ENCODE measurements around the gene CDC42BPB.

Gene CDC42BPB

GRCh38 chr14:102979406-102979805 is 77.9 kb downstream of the CDC42BPB start:
- TF ChIP-seq CTCF (IDR thresholded peaks at IDR 0.05; ENCODE audit: borderline replicate concordance, extremely low read depth, low read length, poor library complexity, severe bottlenecking), result no peak
- no peak overlapping the region for H3K4me2 ChIP-seq (ENCODE audit: insufficient read depth, low read length)
- no peaks in the 10 kb centered on the region for H4K20me1 ChIP-seq (ENCODE audit: insufficient read depth, low read length)
- no peaks in the 10 kb centered on the region for H3K79me2 ChIP-seq (ENCODE audit: insufficient read depth, low read length)
- H2AFZ ChIP-seq (ENCODE audit: low read depth, low read length), result no peak overlapping the region
- H3K4me1 ChIP-seq (ENCODE audit: insufficient read depth, low read length), result no peaks in the 10 kb centered on the region
- H3K4me3 ChIP-seq (ENCODE audit: low read depth in 1 of 2, low read length in 2 of 2), result no peak overlapping the region
- H3K36me3 ChIP-seq (ENCODE audit: insufficient read depth, low read length), result no peaks in the 10 kb centered on the region
- no peaks in the 10 kb centered on the region for H3K27me3 ChIP-seq (ENCODE audit: insufficient read depth, low read length, poor library complexity)
- H3K9ac ChIP-seq (ENCODE audit: low read depth, low read length), result no peak overlapping the region
- no peak overlapping the region for H3K27ac ChIP-seq (ENCODE audit: low read length)
- DNase-seq, result no peak
- ATAC-seq (ENCODE audit: insufficient read depth, low read depth), result no peak
- H3K9me3 ChIP-seq (ENCODE audit: insufficient read depth, low read length, severe bottlenecking), result no peaks in the 10 kb centered on the region

GRCh38 chr14:102977475-102977874 is 79.9 kb downstream of the CDC42BPB start:
- H3K36me3 ChIP-seq (ENCODE audit: insufficient read depth, low read length), result no peaks in the 10 kb centered on the region
- H3K4me3 ChIP-seq (ENCODE audit: low read depth in 1 of 2, low read length in 2 of 2), result no peak overlapping the region
- no peak for ATAC-seq (ENCODE audit: insufficient read depth, low read depth)
- no peaks in the 10 kb centered on the region for H3K27me3 ChIP-seq (ENCODE audit: insufficient read depth, low read length, poor library complexity)
- H3K27ac ChIP-seq (ENCODE audit: low read length), result no peak overlapping the region
- no peak overlapping the region for H3K9ac ChIP-seq (ENCODE audit: low read depth, low read length)
- TF ChIP-seq CTCF (IDR thresholded peaks at IDR 0.05; ENCODE audit: borderline replicate concordance, extremely low read depth, low read length, poor library complexity, severe bottlenecking), result no peak
- TF ChIP-seq EZH2 (IDR thresholded peaks at IDR 0.05; ENCODE audit: borderline replicate concordance, low read depth, low read length, severe bottlenecking), result no peak
- H3K79me2 ChIP-seq (ENCODE audit: insufficient read depth, low read length), result no peaks in the 10 kb centered on the region
- H3K4me2 ChIP-seq (ENCODE audit: insufficient read depth, low read length), result no peak overlapping the region
- DNase-seq, result no peak
- H2AFZ ChIP-seq (ENCODE audit: low read depth, low read length), result no peak overlapping the region
- no peaks in the 10 kb centered on the region for H4K20me1 ChIP-seq (ENCODE audit: insufficient read depth, low read length)
- H3K9me3 ChIP-seq (ENCODE audit: insufficient read depth, low read length, severe bottlenecking), result no peaks in the 10 kb centered on the region
- H3K4me1 ChIP-seq (ENCODE audit: insufficient read depth, low read length), result no peaks in the 10 kb centered on the region

GRCh38 chr14:102975662-102976061 is 81.7 kb downstream of the CDC42BPB start:
- no peaks in the 10 kb centered on the region for H3K27me3 ChIP-seq (ENCODE audit: insufficient read depth, low read length, poor library complexity)
- H3K9me3 ChIP-seq (ENCODE audit: insufficient read depth, low read length, severe bottlenecking), result no peaks in the 10 kb centered on the region
- DNase-seq (no peak), ATAC-seq (ENCODE audit: insufficient read depth, low read depth) (no peak)
- no peaks in the 10 kb centered on the region for H3K4me1 ChIP-seq (ENCODE audit: insufficient read depth, low read length)
- no peak overlapping the region for H3K4me2 ChIP-seq (ENCODE audit: insufficient read depth, low read length)
- H3K4me3 ChIP-seq (ENCODE audit: low read depth in 1 of 2, low read length in 2 of 2), result no peak overlapping the region
- no peaks in the 10 kb centered on the region for H3K36me3 ChIP-seq (ENCODE audit: insufficient read depth, low read length)
- no peaks in the 10 kb centered on the region for H3K79me2 ChIP-seq (ENCODE audit: insufficient read depth, low read length)
- H3K9ac ChIP-seq (ENCODE audit: low read depth, low read length), result no peak overlapping the region
- TF ChIP-seq CTCF (IDR thresholded peaks at IDR 0.05; ENCODE audit: borderline replicate concordance, extremely low read depth, low read length, poor library complexity, severe bottlenecking) (no peak), EZH2 (IDR thresholded peaks at IDR 0.05; ENCODE audit: borderline replicate concordance, low read depth, low read length, severe bottlenecking) (no peak)
- no peak overlapping the region for H3K27ac ChIP-seq (ENCODE audit: low read length)
- no peak overlapping the region for H2AFZ ChIP-seq (ENCODE audit: low read depth, low read length)
- no peaks in the 10 kb centered on the region for H4K20me1 ChIP-seq (ENCODE audit: insufficient read depth, low read length)

- H3K9me3 ChIP-seq (ENCODE audit: insufficient read depth, low read length, severe bottlenecking), result no peaks in the 10 kb centered on the region
These were observed 83.6 kb downstream of the CDC42BPB start for GRCh38 chr14:102973706-102974285.

More at GRCh38 chr14:102973706-102974285, 83.6 kb downstream of the CDC42BPB start:
- H3K9ac ChIP-seq (ENCODE audit: low read depth, low read length), result no peak overlapping the region
- H3K4me2 ChIP-seq (ENCODE audit: insufficient read depth, low read length), result no peak overlapping the region
- TF ChIP-seq CTCF (IDR thresholded peaks at IDR 0.05; ENCODE audit: borderline replicate concordance, extremely low read depth, low read length, poor library complexity, severe bottlenecking) (no peak), EZH2 (IDR thresholded peaks at IDR 0.05; ENCODE audit: borderline replicate concordance, low read depth, low read length, severe bottlenecking) (no peak)
- H3K27me3 ChIP-seq (ENCODE audit: insufficient read depth, low read length, poor library complexity), result no peaks in the 10 kb centered on the region
- no peaks in the 10 kb centered on the region for H3K79me2 ChIP-seq (ENCODE audit: insufficient read depth, low read length)
- H3K4me1 ChIP-seq (ENCODE audit: insufficient read depth, low read length), result no peaks in the 10 kb centered on the region
- no peaks in the 10 kb centered on the region for H3K36me3 ChIP-seq (ENCODE audit: insufficient read depth, low read length)
- no peak for DNase-seq
- ATAC-seq (ENCODE audit: insufficient read depth, low read depth), result no peak
- H2AFZ ChIP-seq (ENCODE audit: low read depth, low read length), result no peak overlapping the region
- no peak overlapping the region for H3K27ac ChIP-seq (ENCODE audit: low read length)
- no peaks in the 10 kb centered on the region; the same call in 1 of the 2 replicates for H4K20me1 ChIP-seq (ENCODE audit: insufficient read depth, low read length)
- H3K4me3 ChIP-seq (ENCODE audit: low read depth in 1 of 2, low read length in 2 of 2), result no peak overlapping the region

Measured in DND-41 (cell line).